Parathyroid adenoma (tissue), 2 donors: ENCODE data around the gene HTD2.

Source experiments
- H2AFZ ChIP-seq: fragments of 300-600 bp; sonication (generic); one replicate; pipeline ENCODE4 v1.7.0; 2017; ENCODE audit warnings: antibody characterized with exemption, mild to moderate bottlenecking
- H3K27ac ChIP-seq: fragments of 300-600 bp; sonication (generic); one replicate; pipeline ENCODE4 v1.7.0; 2017
- H3K27me3 ChIP-seq: fragments of 300-600 bp; sonication (generic); one replicate; pipeline ENCODE4 v1.7.0; 2017; ENCODE audit warnings: low read length; ENCODE audit not compliant: control insufficient read depth, insufficient read depth
- H3K36me3 ChIP-seq: fragments of 300-600 bp; sonication (generic); one replicate; pipeline ENCODE4 v1.7.0; 2017; ENCODE audit warnings: low read length; ENCODE audit not compliant: control insufficient read depth, insufficient read depth
- H3K4me1 ChIP-seq: fragments of 300-600 bp; sonication (generic); one replicate; pipeline ENCODE4 v1.7.0; 2017; ENCODE audit warnings: control low read depth
- H3K4me2 ChIP-seq: fragments of 300-600 bp; sonication (generic); one replicate; pipeline ENCODE4 v1.7.0; 2017; ENCODE audit warnings: low read length
- H3K4me3 ChIP-seq: fragments of 300-600 bp; sonication (generic); one replicate; pipeline ENCODE4 v1.7.0; 2017; ENCODE audit warnings: low read depth, low read length
- H3K79me2 ChIP-seq: fragments of 300-600 bp; sonication (generic); one replicate; pipeline ENCODE4 v1.7.0; 2017; ENCODE audit warnings: control low read depth
- H3K9ac ChIP-seq: fragments of 300-600 bp; sonication (generic); one replicate; pipeline ENCODE4 v1.7.0; 2017; ENCODE audit warnings: mild to moderate bottlenecking
- H3K9me3 ChIP-seq: fragments of 300-600 bp; sonication (generic); one replicate; pipeline ENCODE4 v1.7.0; 2017; ENCODE audit warnings: low read length; ENCODE audit not compliant: control insufficient read depth
- CTCF ChIP-seq: fragments of 300-600 bp; sonication (generic); IDR thresholded peaks from one replicate; pipeline ENCODE4 v1.7.0; 2017; ENCODE audit warnings: antibody characterized with exemption, mild to moderate bottlenecking
- donor health status: primary hyperparathyroidism.

Gene HTD2

GRCh38 chr3:58317811-58318210, 11.5 kb downstream of the HTD2 start:
- no peak overlapping the region for H3K4me3 ChIP-seq
- H3K27ac ChIP-seq = no peak overlapping the region
- peaks cover 6% of the 10 kb centered on the region for H3K79me2 ChIP-seq
- H3K4me2 ChIP-seq = no peak overlapping the region
- no peaks in the 10 kb centered on the region for H3K4me1 ChIP-seq
- no peak overlapping the region for H3K9ac ChIP-seq
- no peaks in the 10 kb centered on the region for H3K9me3 ChIP-seq
- H3K36me3 ChIP-seq = no peaks in the 10 kb centered on the region
- no peak overlapping the region for H2AFZ ChIP-seq
- TF ChIP-seq CTCF = no peak
- no peaks in the 10 kb centered on the region for H3K27me3 ChIP-seq

- no peaks in the 10 kb centered on the region for H3K79me2 ChIP-seq
- no peak for TF ChIP-seq CTCF
- no peak overlapping the region for H3K4me3 ChIP-seq
- no peaks in the 10 kb centered on the region for H3K36me3 ChIP-seq
- no peak overlapping the region for H3K4me2 ChIP-seq
- H3K9me3 ChIP-seq = no peaks in the 10 kb centered on the region
- no peaks in the 10 kb centered on the region for H3K27me3 ChIP-seq
- H3K9ac ChIP-seq = no peak overlapping the region
- no peak overlapping the region for H2AFZ ChIP-seq
- H3K27ac ChIP-seq = no peak overlapping the region
- H3K4me1 ChIP-seq = peaks cover 19% of the 10 kb centered on the region
These were observed 15.5 kb downstream of the HTD2 start for GRCh38 chr3:58321791-58322190.

DNA sequence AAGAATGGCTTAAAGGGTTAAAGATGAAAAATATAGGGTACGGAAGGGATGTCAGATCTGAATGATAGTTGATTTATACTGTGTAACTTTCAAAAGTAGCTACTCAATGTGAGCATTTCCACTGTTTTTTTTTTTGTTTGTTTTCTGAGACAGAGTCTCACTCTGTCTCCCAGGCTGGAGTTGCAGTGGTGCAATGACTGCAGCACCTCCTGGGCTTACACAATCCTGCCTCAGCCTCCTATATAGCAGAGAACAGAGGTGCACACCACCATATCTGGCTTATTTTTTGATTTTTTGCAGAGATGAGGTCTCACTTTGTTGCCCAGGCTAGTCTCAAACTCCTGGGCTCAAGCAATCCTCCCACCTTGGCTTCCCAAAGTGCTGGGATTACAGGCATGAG, 16.5 kb downstream of the HTD2 start:
- no peak overlapping the region for H3K9ac ChIP-seq
- H3K4me2 ChIP-seq = no peak overlapping the region
- H3K27ac ChIP-seq = no peak overlapping the region

GRCh38 chr3:58323529-58324390, 17.4 kb downstream of the HTD2 start:
- Histone ChIP-seq H3K36me3 (no peaks in the 10 kb centered on the region), H3K27ac (peak overlapping the region; percentile 37)

More for the DNA sequence above, 16.5 kb downstream of the HTD2 start:
- Histone ChIP-seq H3K9me3 (no peaks in the 10 kb centered on the region), H2AFZ (no peak overlapping the region), H3K36me3 (no peaks in the 10 kb centered on the region), H3K4me3 (no peak overlapping the region), H3K27me3 (no peaks in the 10 kb centered on the region), H3K79me2 (no peaks in the 10 kb centered on the region), H3K4me1 (peaks cover 26% of the 10 kb centered on the region)
- no peak for TF ChIP-seq CTCF

More at GRCh38 chr3:58323529-58324390, 17.4 kb downstream of the HTD2 start:
- no peaks in the 10 kb centered on the region for H3K9me3 ChIP-seq
- peaks cover 26% of the 10 kb centered on the region for H3K4me1 ChIP-seq
- H3K4me3 ChIP-seq = no peak overlapping the region
- no peak for TF ChIP-seq CTCF
- H2AFZ ChIP-seq = no peak overlapping the region
- no peaks in the 10 kb centered on the region for H3K27me3 ChIP-seq
- no peaks in the 10 kb centered on the region for H3K79me2 ChIP-seq
- H3K9ac ChIP-seq = no peak overlapping the region
- H3K4me2 ChIP-seq = no peak overlapping the region
